ENCODE data around the gene RPS14. TPM values are rescaled to one million over a fixed set of nuclear protein-coding genes. Genes with fewer than 3 reads are reported as not detected.
A peak's percentile ranks its signal among the peaks of the same experiment; 100 is the strongest.

RPS14 gene
- total and polyA plus RNA-seq, 7 donors: 977 to 3,049 (median 1,443) TPM

DNA sequence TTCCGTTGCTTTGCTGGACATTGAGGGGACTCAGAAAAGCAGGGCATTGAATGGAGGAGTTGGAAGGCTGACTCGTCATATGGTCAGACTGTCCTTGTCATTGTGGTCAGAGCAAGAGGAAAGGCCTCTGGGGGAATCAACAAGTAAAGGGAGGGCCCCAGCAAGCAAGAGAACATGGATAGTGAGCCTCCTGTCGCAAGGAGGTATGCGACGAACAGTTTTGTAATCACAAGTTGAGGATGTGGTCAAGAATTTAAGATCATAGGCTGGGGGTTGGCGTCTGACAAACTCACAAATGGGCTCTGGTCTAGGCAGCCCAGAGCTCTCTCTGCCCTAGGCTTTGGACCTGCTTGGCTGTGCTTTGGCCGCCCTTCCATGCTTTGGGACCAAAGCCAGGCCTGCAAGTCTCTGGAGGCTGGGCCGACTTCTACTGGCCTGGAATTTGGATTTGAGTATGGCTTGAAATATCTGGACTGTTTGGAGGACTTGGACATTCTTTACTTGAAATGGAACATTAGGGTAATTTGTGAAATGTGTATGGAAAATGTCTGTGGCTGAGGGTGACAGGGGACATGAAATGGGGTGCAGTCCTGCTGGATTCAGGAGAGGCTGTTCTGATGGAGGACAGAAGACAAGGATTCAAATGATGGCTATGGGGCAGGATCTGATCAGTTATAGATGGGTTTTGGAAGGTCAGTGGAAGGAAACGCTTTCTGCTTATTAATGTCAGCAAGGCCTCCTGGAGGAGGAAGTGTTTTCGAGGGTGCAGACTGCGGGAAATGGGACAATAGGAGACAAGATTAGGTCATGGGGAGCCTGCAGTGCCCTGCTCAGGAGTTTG lies 39.2 kb upstream of the RPS14 start:
- Histone ChIP-seq H3K4me1 (peaks cover 68% of the 10 kb centered on the region), H3K36me3 (ENCODE audit: insufficient read depth in 1 of 2, low read depth in 1 of 2) (peaks cover 0 to 13% of the 10 kb centered on the region in 2 donors), H3K27me3 (ENCODE audit: insufficient read depth in 3 of 3, low read length in 2 of 3) (no peaks in the 10 kb centered on the region), H3K4me3 (peak overlapping the region; percentile 100), H3K9me3 (no peaks in the 10 kb centered on the region), H3K27ac (peak overlapping the region; percentile 93)
- DNase-seq (peak; percentile 76 to 85), ATAC-seq (peak; percentile 49 to 73 (median 64))
- WGBS, 3 donors: 10 to 15% (median 11%) methylated on average over 11 of the region's 11 CpGs
- TF ChIP-seq, protein P1, sequence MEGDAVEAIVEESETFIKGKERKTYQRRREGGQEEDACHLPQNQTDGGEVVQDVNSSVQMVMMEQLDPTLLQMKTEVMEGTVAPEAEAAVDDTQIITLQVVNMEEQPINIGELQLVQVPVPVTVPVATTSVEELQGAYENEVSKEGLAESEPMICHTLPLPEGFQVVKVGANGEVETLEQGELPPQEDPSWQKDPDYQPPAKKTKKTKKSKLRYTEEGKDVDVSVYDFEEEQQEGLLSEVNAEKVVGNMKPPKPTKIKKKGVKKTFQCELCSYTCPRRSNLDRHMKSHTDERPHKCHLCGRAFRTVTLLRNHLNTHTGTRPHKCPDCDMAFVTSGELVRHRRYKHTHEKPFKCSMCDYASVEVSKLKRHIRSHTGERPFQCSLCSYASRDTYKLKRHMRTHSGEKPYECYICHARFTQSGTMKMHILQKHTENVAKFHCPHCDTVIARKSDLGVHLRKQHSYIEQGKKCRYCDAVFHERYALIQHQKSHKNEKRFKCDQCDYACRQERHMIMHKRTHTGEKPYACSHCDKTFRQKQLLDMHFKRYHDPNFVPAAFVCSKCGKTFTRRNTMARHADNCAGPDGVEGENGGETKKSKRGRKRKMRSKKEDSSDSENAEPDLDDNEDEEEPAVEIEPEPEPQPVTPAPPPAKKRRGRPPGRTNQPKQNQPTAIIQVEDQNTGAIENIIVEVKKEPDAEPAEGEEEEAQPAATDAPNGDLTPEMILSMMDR (IDR thresholded peaks at IDR 0.05): no peak
- intact Hi-C loops (cut with DNase I): loop anchor here (5.0 kb wide), 2 partner anchors 34 to 36 kb away; no protein-coding TSS in a partner anchor

DNA sequence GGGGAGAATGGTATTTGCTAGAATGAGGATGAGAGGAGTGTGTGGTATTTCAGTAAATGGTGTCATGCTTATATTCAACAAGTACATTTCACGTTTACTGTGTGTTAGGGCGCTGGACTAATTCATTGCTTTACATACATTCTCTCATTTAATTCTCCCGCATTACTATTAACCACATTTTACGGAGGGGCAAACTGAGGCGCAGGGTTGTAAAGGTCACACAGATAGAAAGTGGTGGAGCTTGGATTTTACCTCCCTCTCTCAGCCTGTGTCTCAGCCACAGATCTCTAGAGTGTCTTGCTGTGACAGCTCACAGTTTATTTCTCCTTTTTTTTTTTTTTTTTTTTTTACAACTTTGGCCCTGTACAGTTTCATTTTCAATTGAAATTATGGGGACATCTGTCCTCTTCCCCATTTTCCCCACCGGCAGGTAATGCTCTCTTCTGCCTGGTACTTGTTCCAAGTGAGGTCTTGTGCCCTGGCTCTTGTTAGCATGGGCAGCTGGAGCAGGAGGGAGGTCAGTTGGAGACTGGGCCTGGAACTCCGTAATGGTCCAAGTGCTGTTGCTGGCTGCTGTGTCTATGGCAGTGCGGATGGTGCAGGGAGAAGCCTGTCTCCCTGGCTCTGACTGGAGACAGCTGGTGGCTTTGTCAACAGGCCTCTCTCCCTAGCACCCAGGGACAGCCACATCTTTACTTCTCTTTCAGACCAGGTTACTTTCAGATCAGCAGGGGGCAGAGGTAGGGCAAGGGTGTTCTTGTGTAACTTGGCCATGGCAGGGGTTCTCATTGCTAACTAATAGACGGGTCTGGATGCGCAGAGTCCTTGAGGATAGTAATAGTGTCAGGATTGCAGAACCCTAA lies 37.9 kb upstream of the RPS14 start:
- Histone ChIP-seq H3K27me3 (ENCODE audit: insufficient read depth in 3 of 3, low read length in 2 of 3) (no peaks in the 10 kb centered on the region), H3K9me3 (no peaks in the 10 kb centered on the region), H3K36me3 (ENCODE audit: insufficient read depth in 1 of 2, low read depth in 1 of 2) (peaks cover 0 to 13% of the 10 kb centered on the region in 2 donors), H3K4me3 (peak overlapping the region; percentile 100), H3K4me1 (peaks cover 63% of the 10 kb centered on the region), H3K27ac (peak overlapping the region; percentile 93)
- WGBS, 3 donors: 17 to 29% (median 24%) methylated on average over 10 of the region's 10 CpGs
- ATAC-seq (peak; percentile 61 to 77 (median 67)), DNase-seq (peak; percentile 49 to 66)
- TF ChIP-seq, protein P1 (IDR thresholded peaks at IDR 0.05): peak; percentile 13
- intact Hi-C loops (cut with DNase I): loop anchor here (5.0 kb wide), 2 partner anchors 35 kb away; no protein-coding TSS in a partner anchor

DNA sequence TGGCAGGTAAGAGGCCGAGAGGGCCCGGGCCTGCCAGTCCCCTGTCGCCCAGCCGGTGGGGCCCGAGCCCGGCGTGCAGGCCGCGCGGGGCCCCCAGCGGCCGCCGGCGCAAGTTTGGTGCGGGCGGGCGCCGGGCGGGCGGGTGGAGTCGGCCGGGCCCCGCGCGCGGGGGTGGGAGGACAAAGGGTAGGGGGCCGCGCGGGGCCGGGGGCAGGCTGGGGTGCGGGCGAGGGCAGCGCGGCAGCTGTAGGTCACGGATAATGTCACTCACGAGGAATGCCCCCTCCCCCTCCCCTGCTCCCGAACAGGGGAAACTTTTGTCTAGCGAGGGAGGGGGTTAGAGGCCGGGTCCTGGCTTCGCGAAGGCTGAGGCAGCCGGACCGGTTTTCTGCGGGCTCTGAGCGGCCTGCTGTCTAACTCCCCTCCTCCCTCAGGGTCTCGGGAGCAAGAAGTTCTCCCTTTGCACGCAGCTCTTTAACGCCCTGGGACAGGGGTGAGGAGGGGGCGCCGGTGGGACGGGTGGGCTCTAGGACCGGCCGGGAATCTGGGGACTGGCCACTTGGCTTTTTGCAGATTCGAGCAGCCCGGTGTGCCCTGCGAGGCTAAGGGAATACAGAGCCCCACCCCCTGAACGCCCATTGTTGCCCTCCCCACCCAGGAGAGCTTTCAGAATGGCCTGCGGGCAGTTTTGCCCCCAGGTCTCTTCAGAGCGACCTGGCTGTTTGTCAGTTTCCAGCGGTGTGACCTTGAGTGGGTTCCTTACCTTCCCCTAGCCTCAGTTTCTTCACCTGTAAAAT lies 37.1 kb upstream of the RPS14 start:
- Histone ChIP-seq H3K9me3 (no peaks in the 10 kb centered on the region), H3K36me3 (ENCODE audit: insufficient read depth in 1 of 2, low read depth in 1 of 2) (peaks cover 0 to 6% of the 10 kb centered on the region in 2 donors), H3K4me1 (peaks cover 55% of the 10 kb centered on the region), H3K27me3 (ENCODE audit: insufficient read depth in 3 of 3, low read length in 2 of 3) (no peaks in the 10 kb centered on the region), H3K4me3 (peak overlapping the region; percentile 100), H3K27ac (peak overlapping the region; percentile 93)
- DNase-seq (peak; percentile 64 to 67), ATAC-seq (peak; percentile 10 to 45 (median 29))
- TF ChIP-seq, protein P1 (IDR thresholded peaks at IDR 0.05): no peak
- WGBS, 3 donors: 1 to 3% (median 1%) methylated on average over 29 to 60 of the region's 60 CpGs
- intact Hi-C loops (cut with DNase I): loop anchor here (5.0 kb wide), 2 partner anchors 34 to 36 kb away; no protein-coding TSS in a partner anchor
